ENCODE results near the gene WHAMM.

DNA sequence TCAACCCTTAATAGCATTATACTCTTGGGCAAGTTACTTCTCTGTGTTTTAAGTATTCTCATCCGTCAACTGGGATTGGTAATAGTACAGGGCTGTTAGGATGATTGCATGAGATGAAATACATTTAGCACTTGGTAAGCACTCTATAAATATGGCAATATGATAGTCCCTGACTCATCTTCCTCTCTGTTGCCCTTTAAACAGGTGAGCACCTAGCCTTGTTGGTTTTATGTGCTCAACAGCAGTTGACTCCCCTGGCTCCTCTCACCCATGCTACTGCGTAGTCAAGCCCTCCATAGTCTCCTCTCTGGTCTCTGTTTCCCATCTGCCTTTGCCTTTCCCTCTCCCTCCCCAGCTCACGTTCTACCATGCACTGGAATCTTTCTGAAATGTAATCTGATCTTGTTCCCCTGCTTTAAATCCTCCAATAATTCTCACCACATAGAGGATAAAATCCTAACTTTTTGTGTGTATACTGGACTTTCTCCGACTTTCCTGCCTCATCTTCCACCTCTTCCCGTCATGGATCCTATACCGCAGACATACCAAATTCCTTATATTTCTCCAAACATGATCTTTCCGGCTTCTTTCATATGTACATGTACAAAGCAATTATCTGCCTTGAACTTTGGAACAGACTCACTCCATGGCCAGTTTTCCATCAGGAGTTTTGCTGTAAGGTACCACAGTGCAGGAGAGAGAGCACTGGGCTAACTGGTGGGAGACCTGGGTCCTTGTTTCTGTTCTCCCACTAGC lies 45.9 kb upstream of the WHAMM start:
- TF ChIP-seq, protein P1, sequence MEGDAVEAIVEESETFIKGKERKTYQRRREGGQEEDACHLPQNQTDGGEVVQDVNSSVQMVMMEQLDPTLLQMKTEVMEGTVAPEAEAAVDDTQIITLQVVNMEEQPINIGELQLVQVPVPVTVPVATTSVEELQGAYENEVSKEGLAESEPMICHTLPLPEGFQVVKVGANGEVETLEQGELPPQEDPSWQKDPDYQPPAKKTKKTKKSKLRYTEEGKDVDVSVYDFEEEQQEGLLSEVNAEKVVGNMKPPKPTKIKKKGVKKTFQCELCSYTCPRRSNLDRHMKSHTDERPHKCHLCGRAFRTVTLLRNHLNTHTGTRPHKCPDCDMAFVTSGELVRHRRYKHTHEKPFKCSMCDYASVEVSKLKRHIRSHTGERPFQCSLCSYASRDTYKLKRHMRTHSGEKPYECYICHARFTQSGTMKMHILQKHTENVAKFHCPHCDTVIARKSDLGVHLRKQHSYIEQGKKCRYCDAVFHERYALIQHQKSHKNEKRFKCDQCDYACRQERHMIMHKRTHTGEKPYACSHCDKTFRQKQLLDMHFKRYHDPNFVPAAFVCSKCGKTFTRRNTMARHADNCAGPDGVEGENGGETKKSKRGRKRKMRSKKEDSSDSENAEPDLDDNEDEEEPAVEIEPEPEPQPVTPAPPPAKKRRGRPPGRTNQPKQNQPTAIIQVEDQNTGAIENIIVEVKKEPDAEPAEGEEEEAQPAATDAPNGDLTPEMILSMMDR (tag by site-specific recombination; IDR thresholded peaks at IDR 0.05), result no peak
- TF ChIP-seq ZNF292 (tag by site-specific recombination; IDR thresholded peaks at IDR 0.05; ENCODE audit: borderline replicate concordance, low read depth), result no peak
- TF ChIP-seq OSR2 (tag by site-specific recombination; IDR thresholded peaks at IDR 0.05), result no peak
- TF ChIP-seq ZNF114 (tag by site-specific recombination; IDR thresholded peaks at IDR 0.05), result no peak
- no peak for TF ChIP-seq YY1 (tag by site-specific recombination; IDR thresholded peaks at IDR 0.05)
- TF ChIP-seq, protein P2, sequence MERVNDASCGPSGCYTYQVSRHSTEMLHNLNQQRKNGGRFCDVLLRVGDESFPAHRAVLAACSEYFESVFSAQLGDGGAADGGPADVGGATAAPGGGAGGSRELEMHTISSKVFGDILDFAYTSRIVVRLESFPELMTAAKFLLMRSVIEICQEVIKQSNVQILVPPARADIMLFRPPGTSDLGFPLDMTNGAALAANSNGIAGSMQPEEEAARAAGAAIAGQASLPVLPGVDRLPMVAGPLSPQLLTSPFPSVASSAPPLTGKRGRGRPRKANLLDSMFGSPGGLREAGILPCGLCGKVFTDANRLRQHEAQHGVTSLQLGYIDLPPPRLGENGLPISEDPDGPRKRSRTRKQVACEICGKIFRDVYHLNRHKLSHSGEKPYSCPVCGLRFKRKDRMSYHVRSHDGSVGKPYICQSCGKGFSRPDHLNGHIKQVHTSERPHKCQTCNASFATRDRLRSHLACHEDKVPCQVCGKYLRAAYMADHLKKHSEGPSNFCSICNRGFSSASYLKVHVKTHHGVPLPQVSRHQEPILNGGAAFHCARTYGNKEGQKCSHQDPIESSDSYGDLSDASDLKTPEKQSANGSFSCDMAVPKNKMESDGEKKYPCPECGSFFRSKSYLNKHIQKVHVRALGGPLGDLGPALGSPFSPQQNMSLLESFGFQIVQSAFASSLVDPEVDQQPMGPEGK (tag by site-specific recombination; IDR thresholded peaks at IDR 0.05), result no peak
- TF ChIP-seq, protein P3, sequence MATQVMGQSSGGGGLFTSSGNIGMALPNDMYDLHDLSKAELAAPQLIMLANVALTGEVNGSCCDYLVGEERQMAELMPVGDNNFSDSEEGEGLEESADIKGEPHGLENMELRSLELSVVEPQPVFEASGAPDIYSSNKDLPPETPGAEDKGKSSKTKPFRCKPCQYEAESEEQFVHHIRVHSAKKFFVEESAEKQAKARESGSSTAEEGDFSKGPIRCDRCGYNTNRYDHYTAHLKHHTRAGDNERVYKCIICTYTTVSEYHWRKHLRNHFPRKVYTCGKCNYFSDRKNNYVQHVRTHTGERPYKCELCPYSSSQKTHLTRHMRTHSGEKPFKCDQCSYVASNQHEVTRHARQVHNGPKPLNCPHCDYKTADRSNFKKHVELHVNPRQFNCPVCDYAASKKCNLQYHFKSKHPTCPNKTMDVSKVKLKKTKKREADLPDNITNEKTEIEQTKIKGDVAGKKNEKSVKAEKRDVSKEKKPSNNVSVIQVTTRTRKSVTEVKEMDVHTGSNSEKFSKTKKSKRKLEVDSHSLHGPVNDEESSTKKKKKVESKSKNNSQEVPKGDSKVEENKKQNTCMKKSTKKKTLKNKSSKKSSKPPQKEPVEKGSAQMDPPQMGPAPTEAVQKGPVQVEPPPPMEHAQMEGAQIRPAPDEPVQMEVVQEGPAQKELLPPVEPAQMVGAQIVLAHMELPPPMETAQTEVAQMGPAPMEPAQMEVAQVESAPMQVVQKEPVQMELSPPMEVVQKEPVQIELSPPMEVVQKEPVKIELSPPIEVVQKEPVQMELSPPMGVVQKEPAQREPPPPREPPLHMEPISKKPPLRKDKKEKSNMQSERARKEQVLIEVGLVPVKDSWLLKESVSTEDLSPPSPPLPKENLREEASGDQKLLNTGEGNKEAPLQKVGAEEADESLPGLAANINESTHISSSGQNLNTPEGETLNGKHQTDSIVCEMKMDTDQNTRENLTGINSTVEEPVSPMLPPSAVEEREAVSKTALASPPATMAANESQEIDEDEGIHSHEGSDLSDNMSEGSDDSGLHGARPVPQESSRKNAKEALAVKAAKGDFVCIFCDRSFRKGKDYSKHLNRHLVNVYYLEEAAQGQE (tag by site-specific recombination; IDR thresholded peaks at IDR 0.05), result no peak
- no peak for TF ChIP-seq ZNF600 (tag by site-specific recombination; IDR thresholded peaks at IDR 0.05)
- no peak for TF ChIP-seq RBAK (tag by site-specific recombination; IDR thresholded peaks at IDR 0.05)
- TF ChIP-seq ZNF521 (tag by site-specific recombination; IDR thresholded peaks at IDR 0.05), result no peak
- no peak for TF ChIP-seq KLF9 (tag by site-specific recombination; IDR thresholded peaks at IDR 0.05; ENCODE audit: low read depth)
- no peak for TF ChIP-seq KLF16 (tag by site-specific recombination; IDR thresholded peaks at IDR 0.05)
- TF ChIP-seq SP2 (tag by site-specific recombination; IDR thresholded peaks at IDR 0.05), result no peak
- TF ChIP-seq, protein P4, sequence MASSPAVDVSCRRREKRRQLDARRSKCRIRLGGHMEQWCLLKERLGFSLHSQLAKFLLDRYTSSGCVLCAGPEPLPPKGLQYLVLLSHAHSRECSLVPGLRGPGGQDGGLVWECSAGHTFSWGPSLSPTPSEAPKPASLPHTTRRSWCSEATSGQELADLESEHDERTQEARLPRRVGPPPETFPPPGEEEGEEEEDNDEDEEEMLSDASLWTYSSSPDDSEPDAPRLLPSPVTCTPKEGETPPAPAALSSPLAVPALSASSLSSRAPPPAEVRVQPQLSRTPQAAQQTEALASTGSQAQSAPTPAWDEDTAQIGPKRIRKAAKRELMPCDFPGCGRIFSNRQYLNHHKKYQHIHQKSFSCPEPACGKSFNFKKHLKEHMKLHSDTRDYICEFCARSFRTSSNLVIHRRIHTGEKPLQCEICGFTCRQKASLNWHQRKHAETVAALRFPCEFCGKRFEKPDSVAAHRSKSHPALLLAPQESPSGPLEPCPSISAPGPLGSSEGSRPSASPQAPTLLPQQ (tag by site-specific recombination; IDR thresholded peaks at IDR 0.05), result no peak

All from HEK293 (cell line).